Endothelial cell of umbilical vein (primary cell): ENCODE results near the gene KCNJ15. TPM values are rescaled to one million over a fixed set of nuclear protein-coding genes. Genes with fewer than 3 reads are reported as not detected.

Experiments
- BruUV-seq: library from RNA; stranded (reverse); fragments of 400-500 nt; replicated peaks from 2 replicates; lab custom pipeline; 2021; lab: Mats Ljungman, UMichigan
- CTCF ChIA-PET: fragments of 300-600, 350-600 bp; sonication (Branson Sonifier 250); formaldehyde crosslinking; loops from one replicate; lab custom pipeline; 2021; ENCODE audit warnings: antibody characterized with exemption, inconsistent platforms; lab: Charles Lee
- POLR2A ChIA-PET: fragments of 300-600, 350-600 bp; sonication (Branson Sonifier 250); formaldehyde crosslinking; loops from one replicate; lab custom pipeline; 2021; ENCODE audit warnings: antibody characterized with exemption, inconsistent platforms; lab: Charles Lee
- DNase-seq: peaks from one replicate; pipeline ENCODE4 v3.0.0-alpha.2; 2011; ENCODE audit warnings: low read depth, low spot score
- FAIRE-seq: peaks from 2 replicates; lab custom pipeline; 2011; peaks lifted over from hg19 to GRCh38; lab: Jason Lieb, UNC
- H2AFZ ChIP-seq: 2 replicates; pipeline ENCODE4 v1.6.0; 2012; ENCODE audit warnings: low read depth, low read length, control low read depth, inconsistent platforms
- H3K27ac ChIP-seq: 2 replicates; pipeline ENCODE4 v1.5.1; 2011; ENCODE audit warnings: low read depth, mild to moderate bottlenecking, control low read depth, low read length, moderate library complexity; ENCODE audit not compliant: insufficient read depth
- H3K27me3 ChIP-seq, 2 experiments: 2 replicates each; pipeline versions ENCODE4 v1.6.0 to v1.6.1; 2011; ENCODE audit warnings: low read length in 2 of 2, mixed read lengths in 1 of 2; ENCODE audit not compliant: control insufficient read depth in 2 of 2, insufficient read depth in 2 of 2
- H3K36me3 ChIP-seq, 2 experiments: 2 replicates in 1 of 2; 3 replicates in 1 of 2; pipeline ENCODE4 v1.5.1; 2011; ENCODE audit warnings: low read length in 2 of 2, mild to moderate bottlenecking in 1 of 2, moderate library complexity in 1 of 2; ENCODE audit not compliant: control insufficient read depth in 2 of 2, insufficient read depth in 2 of 2; ENCODE audit errors: extremely low read depth in 1 of 2
- H3K4me1 ChIP-seq: 3 replicates; pipeline ENCODE4 v1.5.1; 2011; ENCODE audit warnings: mild to moderate bottlenecking, low read length; ENCODE audit not compliant: control insufficient read depth, insufficient read depth; ENCODE audit errors: extremely low read depth
- H3K4me2 ChIP-seq: 2 replicates; pipeline ENCODE4 v1.6.1; 2011; ENCODE audit warnings: low read length, control low read depth, mixed read lengths; ENCODE audit not compliant: insufficient read depth
- H3K4me3 ChIP-seq, 3 experiments: fragments of 200-600 bp in 1 of 3; sonication (generic), shearing (Covaris generic) in 1 of 3; replicated peaks in 1 of 3; 2 replicates each; pipeline ENCODE4 v1.5.1; 2011 to 2016; ENCODE audit warnings: control low read depth in 3 of 3, low read length in 3 of 3, mild to moderate bottlenecking in 2 of 3, inconsistent platforms in 1 of 3, low read depth in 1 of 3, moderate library complexity in 1 of 3; ENCODE audit not compliant: insufficient read depth in 1 of 3
- H3K79me2 ChIP-seq: 2 replicates; pipeline ENCODE4 v1.6.0; 2012; ENCODE audit warnings: low read length, inconsistent platforms; ENCODE audit not compliant: control insufficient read depth, insufficient read depth
- H3K9ac ChIP-seq: replicated peaks from 2 replicates; pipeline ENCODE3; 2011; ENCODE audit warnings: low read length, control low read depth; ENCODE audit not compliant: insufficient read depth; ENCODE audit errors: extremely low read depth
- H3K9me1 ChIP-seq: replicated peaks from 3 replicates; pipeline ENCODE4 v1.6.0; 2011; ENCODE audit warnings: mild to moderate bottlenecking, low read length; ENCODE audit not compliant: control insufficient read depth, insufficient read depth; ENCODE audit errors: extremely low read depth
- H3K9me3 ChIP-seq: replicated peaks from 2 replicates; pipeline ENCODE4 v1.5.1; 2012; ENCODE audit warnings: low read length, inconsistent platforms; ENCODE audit not compliant: control insufficient read depth, insufficient read depth
- H4K20me1 ChIP-seq: replicated peaks from 2 replicates; pipeline ENCODE3; 2011; ENCODE audit warnings: mild to moderate bottlenecking, low read length; ENCODE audit not compliant: control insufficient read depth, insufficient read depth; ENCODE audit errors: extremely low read depth
- CTCF ChIP-seq, 2 donors: IDR thresholded peaks; 1 replicate in 1 of 2; 2 replicates in 1 of 2; pipeline ENCODE4 v1.5.1; 2011; ENCODE audit warnings: low read length in 2 of 2, mild to moderate bottlenecking in 2 of 2, moderate library complexity in 2 of 2, control low read depth in 1 of 2, inconsistent platforms in 1 of 2, low read depth in 1 of 2; ENCODE audit not compliant: insufficient read depth in 1 of 2; ENCODE audit errors: extremely low read depth in 1 of 2
- EZH2 ChIP-seq: IDR thresholded peaks from 2 replicates; pipeline ENCODE4 v1.6.1; 2012; ENCODE audit warnings: borderline replicate concordance, low read depth, mild to moderate bottlenecking, moderate library complexity, low read length, inconsistent platforms; ENCODE audit not compliant: severe bottlenecking
- FOS ChIP-seq: IDR thresholded peaks from 2 replicates; pipeline ENCODE4 v1.6.1; 2011; ENCODE audit warnings: mild to moderate bottlenecking, low read length, moderate library complexity, borderline replicate concordance; ENCODE audit not compliant: insufficient read depth
- GATA2 ChIP-seq: IDR thresholded peaks from 2 replicates; pipeline ENCODE4 v1.7.0; 2011; ENCODE audit warnings: low read depth, mild to moderate bottlenecking, moderate library complexity, mixed read lengths, low read length; ENCODE audit not compliant: insufficient read length, insufficient read depth
- JUN ChIP-seq: IDR thresholded peaks from 2 replicates; pipeline ENCODE4 v1.6.1; 2011; ENCODE audit warnings: borderline replicate concordance, low read depth; ENCODE audit not compliant: insufficient read length, insufficient read depth
- MAX ChIP-seq: IDR thresholded peaks from 2 replicates; pipeline ENCODE4 v1.6.1; 2011; ENCODE audit not compliant: insufficient read depth, insufficient read length
- MYC ChIP-seq: IDR thresholded peaks from one replicate; pipeline ENCODE4 v1.6.1; 2011; ENCODE audit warnings: mild to moderate bottlenecking, low read depth, low read length
- POLR2A ChIP-seq: IDR thresholded peaks from 2 replicates; pipeline ENCODE4 v1.6.1; 2012; ENCODE audit warnings: low read depth, mild to moderate bottlenecking, control low read depth, low read length
- POLR2AphosphoS5 ChIP-seq: IDR thresholded peaks from 2 replicates; pipeline ENCODE4 v1.6.1; 2012; ENCODE audit warnings: low read depth, mild to moderate bottlenecking, control low read depth, low read length, moderate library complexity; ENCODE audit not compliant: insufficient read depth
- dilution Hi-C: fragments of 300-500 bp; cut with MboI; formaldehyde crosslinking; loops from one replicate; pipeline ENCODE4 v1.15.0; 2019; ENCODE audit warnings: low sequenced_read_pairs; ENCODE audit not compliant: extremely low pct_ligation_motif_present
- intact Hi-C: fragments of 100-400 bp; cut with micrococcal nuclease; formaldehyde crosslinking; loops from one replicate; pipeline ENCODE4 v1.10.0; 2022
- polyA plus RNA-seq, 4 experiments: library from polyadenylated mRNA; depleted of rRNA in 3 of 4; stranded (reverse) in 3 of 4; unstranded in 1 of 4; fragments of >200 nt; gene quantifications; 2 replicates each; pipeline versions ENCODE4 v1.2.1 to v1.2.3, GENCODE V29; 2011 to 2012; ENCODE audit warnings: missing spikeins in 1 of 4
- total RNA-seq: library from RNA; stranded (reverse); gene quantifications from 2 replicates; pipeline ENCODE4 v1.2.3, GENCODE V29; 2021

The KCNJ15 gene
- total and polyA plus RNA-seq, 2 donors (not counting 3 experiments of a cell fraction or from before 2014, with no cell fraction given), result 1.4 to 1.5 TPM

GRCh38 chr21:38299671-38300070, 42.9 kb downstream of the KCNJ15 start:
- FAIRE-seq (no peak), DNase-seq (no peak)
- no peaks in the 10 kb centered on the region for H3K27me3 ChIP-seq
- H3K4me1 ChIP-seq, result peaks cover 41% of the 10 kb centered on the region
- H3K36me3 ChIP-seq, result no peaks in the 10 kb centered on the region
- intact Hi-C loops (loop anchor here (2.0 to 10.0 kb wide), 2 partner anchors 79 to 175 kb away; no protein-coding TSS in a partner anchor), dilution Hi-C loops (no loop called here)
- BruUV-seq, result no TSS peak
- no peaks in the 10 kb centered on the region for H4K20me1 ChIP-seq
- TF ChIP-seq EZH2 (no peak), MYC (no peak), POLR2AphosphoS5 (no peak), MAX (no peak), POLR2A (no peak), FOS (no peak), GATA2 (no peak), CTCF (IDR thresholded peaks at IDR 0.05; ENCODE audit: extremely low read depth in 1 of 2, insufficient read depth in 1 of 2, low read depth in 1 of 2, low read length in 2 of 2) (no peak), JUN (no peak)
- ChIA-PET POLR2A (no interaction called here), CTCF (interaction anchor here (1.3 to 2.5 kb wide), 2 partner anchors 53 to 80 kb away, joined by 5 to 8 read pairs; no protein-coding TSS in a partner anchor)
- H3K4me2 ChIP-seq, result no peak overlapping the region
- H3K79me2 ChIP-seq, result no peaks in the 10 kb centered on the region
- no peak overlapping the region for H3K27ac ChIP-seq
- no peaks in the 10 kb centered on the region for H3K9me1 ChIP-seq
- no peak overlapping the region for H3K4me3 ChIP-seq
- H3K9ac ChIP-seq, result no peak overlapping the region
- H3K9me3 ChIP-seq, result no peaks in the 10 kb centered on the region
- no peak overlapping the region for H2AFZ ChIP-seq
